GM23338 (cell line): ENCODE measurements around the gene WDR35. TPM values are rescaled to one million over a fixed set of nuclear protein-coding genes. Genes with fewer than 3 reads are reported as not detected.
"Not testable (repeated sequence)": the region's sequence is repeated elsewhere in the genome, so short reads cannot be mapped to it uniquely, and the experiment has no call there.

Experiments
- ATAC-seq: fragments of 200-7000 bp; cut with Tn5 transposase; 3 replicates; pipeline ENCODE4 v1.9.1; 2020
- DNase-seq: peaks from one replicate; pipeline ENCODE4 v3.0.0-alpha.2; 2015; ENCODE audit warnings: low spot score
- H2AFZ ChIP-seq: fragments of 200-600 bp; sonication (generic); 2 replicates; pipeline ENCODE4 v1.8.0; 2016; ENCODE audit warnings: antibody characterized with exemption, mild to moderate bottlenecking, moderate library complexity
- H3F3A ChIP-seq: fragments of 200-600 bp; sonication (generic); replicated peaks from 2 replicates; pipeline ENCODE4 v1.8.0; 2017; ENCODE audit warnings: antibody characterized with exemption, mixed run types, low read depth
- H3K27ac ChIP-seq: fragments of 200-600 bp; sonication (generic); 2 replicates; pipeline ENCODE4 v1.6.1; 2016; ENCODE audit warnings: low read depth
- H3K27me3 ChIP-seq: fragments of 200-600 bp; sonication (generic); 2 replicates; pipeline ENCODE4 v1.8.0; 2016; ENCODE audit warnings: mild to moderate bottlenecking, mixed run types, moderate library complexity; ENCODE audit not compliant: insufficient read depth
- H3K36me3 ChIP-seq: fragments of 200-600 bp; sonication (generic); 2 replicates; pipeline ENCODE4 v1.8.0; 2016; ENCODE audit warnings: mild to moderate bottlenecking; ENCODE audit not compliant: insufficient read depth
- H3K4me1 ChIP-seq: fragments of 200-600 bp; sonication (generic); 2 replicates; pipeline ENCODE4 v1.8.0; 2016; ENCODE audit warnings: mild to moderate bottlenecking, moderate library complexity; ENCODE audit not compliant: insufficient read depth
- H3K4me2 ChIP-seq: fragments of 200-600 bp; sonication (generic); 2 replicates; pipeline ENCODE4 v1.7.1; 2017; ENCODE audit warnings: mixed run types
- H3K4me3 ChIP-seq: fragments of 200-600 bp; sonication (generic); 2 replicates; pipeline ENCODE4 v1.6.1; 2016; ENCODE audit warnings: mixed run types
- H3K79me2 ChIP-seq: fragments of 200-600 bp; sonication (generic); replicated peaks from 2 replicates; pipeline ENCODE4 v1.8.0; 2017; ENCODE audit warnings: mild to moderate bottlenecking; ENCODE audit not compliant: insufficient read depth
- H3K9me2 ChIP-seq: fragments of 200-600 bp; sonication (generic); 2 replicates; pipeline ENCODE4 v1.8.0; 2017; ENCODE audit not compliant: insufficient read depth
- H4K20me1 ChIP-seq: fragments of 200-600 bp; sonication (generic); replicated peaks from 2 replicates; pipeline ENCODE4 v1.8.0; 2017; ENCODE audit warnings: mild to moderate bottlenecking; ENCODE audit not compliant: insufficient read depth
- H3K27ac Mint-ChIP-seq: 2 replicates; pipeline ENCODE4 v1.8.0; 2020; ENCODE audit warnings: inconsistent platforms, mild to moderate bottlenecking, moderate library complexity, mixed read lengths
- H3K27me3 Mint-ChIP-seq: 3 replicates; pipeline ENCODE4 v1.8.0; 2022; ENCODE audit warnings: low read depth, mild to moderate bottlenecking, moderate library complexity, mixed read lengths, inconsistent platforms; ENCODE audit not compliant: insufficient read depth, poor library complexity
- H3K36me3 Mint-ChIP-seq: 3 replicates; pipeline ENCODE4 v1.8.0; 2021; ENCODE audit warnings: low read depth, mild to moderate bottlenecking, inconsistent platforms, moderate library complexity, mixed read lengths
- H3K4me1 Mint-ChIP-seq: 3 replicates; pipeline ENCODE4 v1.8.0; 2020; ENCODE audit warnings: mild to moderate bottlenecking, inconsistent platforms, mixed read lengths
- H3K4me3 Mint-ChIP-seq: 3 replicates; pipeline ENCODE4 v1.8.0; 2021; ENCODE audit warnings: moderate library complexity, mild to moderate bottlenecking, inconsistent platforms, mixed read lengths
- H3K9me3 Mint-ChIP-seq: 3 replicates; pipeline ENCODE4 v1.8.0; 2020; ENCODE audit warnings: moderate library complexity, mild to moderate bottlenecking, inconsistent platforms, mixed read lengths
- CTCF ChIP-seq, 2 experiments: fragments of 200-600 bp in 1 of 2; sonication (generic) in 1 of 2; conservative IDR thresholded peaks; 2 replicates each; pipeline versions ENCODE4 v1.5.1 to v1.6.1; 2016 to 2017; ENCODE audit warnings: antibody characterized with exemption in 2 of 2, low read depth in 2 of 2, mild to moderate bottlenecking in 2 of 2, moderate library complexity in 1 of 2
- ETS1 ChIP-seq: IDR thresholded peaks from 2 replicates; pipeline ENCODE4 v1.6.1; 2016; ENCODE audit warnings: antibody characterized with exemption
- EZH2 ChIP-seq: fragments of 200-600 bp; sonication (generic); IDR thresholded peaks from one replicate; pipeline ENCODE4 v1.8.0; 2017; ENCODE audit warnings: antibody characterized with exemption, mild to moderate bottlenecking, low read depth; ENCODE audit not compliant: unreplicated experiment
- EZH2phosphoT487 ChIP-seq: fragments of 200-600 bp; sonication (generic); IDR thresholded peaks from one replicate; pipeline ENCODE4 v1.8.1; 2018; ENCODE audit warnings: antibody characterized with exemption; ENCODE audit not compliant: unreplicated experiment
- JUNB ChIP-seq: IDR thresholded peaks from one replicate; pipeline ENCODE4 v1.6.1; 2016; ENCODE audit warnings: antibody characterized with exemption; ENCODE audit not compliant: unreplicated experiment
- NANOG ChIP-seq: IDR thresholded peaks from 2 replicates; pipeline ENCODE4 v1.6.1; 2016; ENCODE audit warnings: antibody characterized with exemption, borderline replicate concordance
- ZNF114 ChIP-seq: fragments of 250-450 bp; sonication (Bioruptor Pico); IDR thresholded peaks from 2 replicates; pipeline ENCODE4 v1.5.0; 2020; ENCODE audit warnings: mild to moderate bottlenecking, moderate library complexity
- ZNF331 ChIP-seq: fragments of 250-450 bp; sonication (Bioruptor Pico); IDR thresholded peaks from 2 replicates; pipeline ENCODE4 v1.5.0; 2020; ENCODE audit warnings: low read depth, mild to moderate bottlenecking, moderate library complexity
- ZNF462 ChIP-seq: fragments of 250-450 bp; sonication (Bioruptor Pico); IDR thresholded peaks from 2 replicates; pipeline ENCODE4 v1.5.0; 2020; ENCODE audit warnings: mild to moderate bottlenecking, moderate library complexity
- polyA plus RNA-seq: library from polyadenylated mRNA; unstranded; fragments of >200 nt; fragmentation: Nextera tagmentation; extraction: Ambion mirVana; gene quantifications from 2 replicates; pipeline ENCODE4 v1.2.1, GENCODE V29; 2016
- total RNA-seq: library from RNA; depleted of rRNA; stranded (reverse); fragments of >200 nt; shearing (Covaris generic); gene quantifications from 2 replicates; pipeline ENCODE4 v1.2.3, GENCODE V29; 2014

WDR35 gene
- total and polyA plus RNA-seq, 2 experiments from 2014 or later, result 5.3 to 20.0 TPM

DNA sequence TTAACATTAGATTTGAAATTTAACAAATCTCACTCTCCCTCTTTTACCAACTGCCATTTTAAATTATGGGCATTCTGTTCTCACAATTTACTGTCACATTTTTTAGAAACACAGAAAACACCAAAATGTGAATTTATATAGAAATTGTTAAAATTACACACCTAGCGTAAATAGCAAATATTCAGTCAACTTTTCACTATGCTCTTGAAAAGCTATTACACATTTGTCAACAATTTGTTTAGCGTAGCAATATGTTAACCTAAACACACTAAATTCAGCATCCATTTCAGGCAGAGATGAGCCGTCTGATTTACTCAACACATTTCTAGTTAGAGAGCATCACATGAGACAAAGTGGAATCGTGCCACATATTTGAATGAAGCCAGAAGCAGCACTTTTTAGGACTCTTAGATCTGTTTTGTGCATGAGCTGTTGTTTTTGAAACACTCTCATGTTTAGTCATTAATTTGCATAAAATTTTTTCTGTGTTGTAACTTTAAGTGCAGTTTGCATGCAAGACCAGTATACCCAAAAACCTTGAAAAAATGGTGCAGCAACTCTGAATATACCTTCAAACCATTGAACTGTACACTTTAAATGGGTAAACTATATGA, 96.3 kb downstream of the WDR35 start (continued):
- TF ChIP-seq ZNF114, result no peak

DNA sequence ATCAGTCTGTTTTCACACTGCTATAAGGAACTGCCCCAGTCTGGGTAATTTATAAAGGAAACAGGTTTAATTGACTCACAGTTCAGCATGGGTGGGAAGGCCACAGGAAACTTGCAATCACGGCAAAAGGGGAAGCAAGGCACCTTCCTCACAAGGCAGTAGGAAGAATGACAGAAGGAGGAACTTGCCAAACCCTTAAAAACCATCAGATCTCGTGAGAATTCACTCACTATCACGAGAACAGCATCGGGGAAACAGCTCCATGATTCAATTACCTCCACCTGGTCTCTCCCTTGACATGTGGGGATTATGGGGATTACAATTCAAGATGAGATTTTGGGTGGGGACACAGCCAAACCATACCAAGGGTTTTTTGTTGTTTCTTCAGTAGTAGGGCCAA, 97.9 kb downstream of the WDR35 start:
- not testable (repeated sequence) for H3K36me3 ChIP-seq, H4K20me1 ChIP-seq, H3K27ac ChIP-seq, H3K4me3 Mint-ChIP-seq, H3K4me3 ChIP-seq, H3K4me1 Mint-ChIP-seq, H3K36me3 Mint-ChIP-seq, H3K4me2 ChIP-seq, H3K27me3 ChIP-seq, H2AFZ ChIP-seq, H3K9me3 Mint-ChIP-seq, H3F3A ChIP-seq, H3K4me1 ChIP-seq, ATAC-seq, H3K27me3 Mint-ChIP-seq, H3K27ac Mint-ChIP-seq, H3K9me2 ChIP-seq, H3K79me2 ChIP-seq
- peak; percentile 8 for DNase-seq

GRCh38 chr2:19890104-19890503, 99.8 kb downstream of the WDR35 start:
- H3K4me3 ChIP-seq, result no peak overlapping the region
- H4K20me1 ChIP-seq, result peaks cover 5% of the 10 kb centered on the region
- DNase-seq (no peak), ATAC-seq (no peak)
- no peak overlapping the region for H3K27ac ChIP-seq
- Mint-ChIP-seq H3K27ac (no peak overlapping the region), H3K4me3 (no peak overlapping the region), H3K4me1 (peaks cover 6% of the 10 kb centered on the region), H3K36me3 (no peaks in the 10 kb centered on the region), H3K27me3 (no peaks in the 10 kb centered on the region), H3K9me3 (no peaks in the 10 kb centered on the region)
- H2AFZ ChIP-seq, result no peak overlapping the region
- no peaks in the 10 kb centered on the region for H3K36me3 ChIP-seq
- no peaks in the 10 kb centered on the region for H3F3A ChIP-seq
- H3K79me2 ChIP-seq, result no peaks in the 10 kb centered on the region
- H3K4me2 ChIP-seq, result no peak overlapping the region
- H3K27me3 ChIP-seq, result no peaks in the 10 kb centered on the region
- peaks cover 8% of the 10 kb centered on the region for H3K9me2 ChIP-seq
- no peaks in the 10 kb centered on the region for H3K4me1 ChIP-seq
- TF ChIP-seq ZNF462, result no peak
- no peak for TF ChIP-seq NANOG
- no peak for TF ChIP-seq CTCF (conservative IDR thresholded peaks at IDR 0.05; ENCODE audit: low read depth in 2 of 2)
- TF ChIP-seq ZNF331 (CRISPR knock-in tag), result no peak
- no peak for TF ChIP-seq ETS1
- TF ChIP-seq JUNB, result no peak
- TF ChIP-seq EZH2phosphoT487, result no peak
- TF ChIP-seq EZH2, result no peak
